ENCODE results near the gene FADS6.

Gene FADS6

DNA sequence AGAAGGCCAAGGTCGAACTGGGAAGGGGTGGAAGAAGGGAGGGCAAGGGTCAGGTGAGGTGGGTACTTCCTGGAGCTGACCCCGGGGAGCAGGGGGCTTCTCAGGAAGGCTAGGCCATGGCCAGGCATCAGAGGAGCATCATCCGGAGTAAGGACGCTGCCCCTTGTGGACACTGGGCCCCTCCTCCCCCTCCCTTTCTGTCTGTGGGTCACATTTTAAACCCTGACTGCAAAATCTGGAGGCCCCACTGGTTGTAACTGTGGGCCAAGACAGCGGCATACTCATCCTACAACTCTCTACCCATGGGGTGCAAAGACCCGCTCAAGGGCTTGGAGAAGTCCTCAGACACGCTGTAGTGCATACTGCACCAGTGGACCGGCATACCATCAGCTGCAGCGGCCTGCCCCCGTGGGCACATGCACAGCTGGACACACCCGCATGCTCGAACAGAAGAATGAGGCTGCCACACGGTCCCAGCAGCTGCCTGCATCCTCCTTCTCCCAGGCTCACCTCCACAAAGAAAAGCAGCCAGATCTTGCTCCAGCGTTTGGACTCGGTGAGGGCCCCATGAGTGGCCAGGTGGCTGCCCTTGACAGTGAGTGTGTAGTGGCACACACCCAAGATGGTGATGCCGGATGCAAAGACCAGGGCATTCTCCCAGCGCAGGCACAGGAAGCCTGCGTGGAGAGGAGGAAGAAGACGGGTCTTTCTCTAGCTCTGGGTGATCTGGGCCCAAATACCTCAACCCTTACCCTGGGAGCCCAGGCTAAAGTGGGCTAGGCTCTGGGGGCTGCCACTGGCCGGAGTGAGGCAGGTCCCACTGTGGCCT is 1.2 kb downstream of the FADS6 start:
- no peaks in the 10 kb centered on the region for H3K4me1 ChIP-seq (ENCODE audit: insufficient read depth, low read length)
- H2AFZ ChIP-seq (ENCODE audit: low read depth, low read length) = no peak overlapping the region
- H3K9me3 ChIP-seq (ENCODE audit: low read length) = no peaks in the 10 kb centered on the region
- H3K36me3 ChIP-seq (ENCODE audit: insufficient read depth, low read length) = no peaks in the 10 kb centered on the region
- peaks cover 68% of the 10 kb centered on the region for H3K27me3 ChIP-seq (ENCODE audit: insufficient read depth, low read length)
- no peak overlapping the region for H3K4me3 ChIP-seq (ENCODE audit: low read length)

DNA sequence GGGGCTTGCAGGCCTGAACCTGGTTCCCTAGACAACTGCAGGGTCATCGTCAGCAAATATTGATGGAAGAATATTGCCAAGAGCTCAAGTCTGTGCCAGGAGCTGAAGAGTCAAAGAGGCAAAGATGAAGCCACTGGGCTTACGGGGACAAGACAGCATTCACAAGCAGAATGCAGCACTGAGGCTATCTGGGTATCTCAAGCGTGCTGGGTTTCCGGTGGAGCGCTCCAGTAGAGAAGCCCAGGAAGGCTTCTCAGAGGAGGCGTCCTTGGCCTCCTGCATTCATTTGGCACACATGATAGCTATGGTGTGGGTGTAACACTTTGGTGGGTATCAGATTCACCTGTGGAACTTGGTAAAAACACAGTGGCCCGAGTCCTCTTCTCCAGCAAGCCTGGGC is 2.9 kb downstream of the FADS6 start:
- no peaks in the 10 kb centered on the region for H3K9me3 ChIP-seq (ENCODE audit: low read length)
- H3K27me3 ChIP-seq (ENCODE audit: insufficient read depth, low read length) = peaks cover 62% of the 10 kb centered on the region
- no peaks in the 10 kb centered on the region for H3K4me1 ChIP-seq (ENCODE audit: insufficient read depth, low read length)

DNA sequence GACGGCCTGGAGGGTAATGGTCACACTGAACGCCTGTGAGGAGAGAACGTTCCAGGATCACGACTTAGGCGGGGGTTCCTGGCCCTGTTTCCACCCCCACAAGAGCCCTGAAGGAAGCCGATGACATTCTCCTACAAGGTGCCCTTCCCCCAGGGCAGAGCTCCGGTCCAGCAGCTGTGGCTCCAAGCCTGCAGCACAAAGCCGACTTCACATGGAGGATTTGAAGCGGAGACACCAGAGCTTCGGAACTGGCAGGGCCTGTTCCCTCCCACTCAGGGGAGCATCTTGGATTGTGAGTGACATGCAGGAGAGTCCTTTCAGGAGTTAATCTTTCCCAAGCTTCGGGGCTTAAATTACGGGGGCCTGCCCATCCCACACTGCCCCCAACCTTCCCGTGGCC is 5.0 kb downstream of the FADS6 start:
- Histone ChIP-seq H3K36me3 (ENCODE audit: insufficient read depth, low read length) (no peaks in the 10 kb centered on the region), H3K4me1 (ENCODE audit: insufficient read depth, low read length) (no peaks in the 10 kb centered on the region), H3K9me3 (ENCODE audit: low read length) (no peaks in the 10 kb centered on the region), H3K27me3 (ENCODE audit: insufficient read depth, low read length) (peaks cover 46% of the 10 kb centered on the region), H2AFZ (ENCODE audit: low read depth, low read length) (no peak overlapping the region), H3K4me3 (ENCODE audit: low read length) (no peak overlapping the region)

More for the DNA sequence above, 2.9 kb downstream of the FADS6 start:
- Histone ChIP-seq H2AFZ (ENCODE audit: low read depth, low read length) (no peak overlapping the region), H3K36me3 (ENCODE audit: insufficient read depth, low read length) (no peaks in the 10 kb centered on the region), H3K4me3 (ENCODE audit: low read length) (no peak overlapping the region)

DNA sequence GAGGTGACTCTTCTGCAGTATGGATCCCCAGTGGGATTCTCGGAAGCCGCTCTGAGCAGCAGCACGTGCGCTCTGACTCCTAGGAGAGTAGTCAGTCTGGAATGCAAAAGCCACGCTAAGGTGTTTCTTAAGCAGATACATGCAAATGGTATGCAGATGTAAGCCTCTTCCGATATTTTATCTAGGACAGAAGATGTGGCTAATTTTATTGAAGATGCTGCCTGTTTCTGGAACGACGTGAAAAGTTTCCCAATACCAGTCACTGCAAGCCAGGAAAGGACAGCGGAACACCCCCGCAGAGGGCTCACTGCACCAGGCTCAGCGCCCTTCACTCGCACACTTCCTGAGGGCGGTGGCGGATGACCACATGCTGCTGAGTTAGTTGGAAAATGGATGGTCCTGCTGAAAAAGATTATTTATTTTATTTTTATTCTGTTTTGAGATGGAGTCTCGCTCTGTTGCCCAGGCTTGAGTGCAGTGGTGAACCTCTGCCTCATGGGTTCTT is 10.1 kb downstream of the FADS6 start:
- H3K36me3 ChIP-seq (ENCODE audit: insufficient read depth, low read length) = no peaks in the 10 kb centered on the region
- peaks cover 25% of the 10 kb centered on the region for H3K27me3 ChIP-seq (ENCODE audit: insufficient read depth, low read length)
- H3K9me3 ChIP-seq (ENCODE audit: low read length) = no peaks in the 10 kb centered on the region
- H3K4me3 ChIP-seq (ENCODE audit: low read length) = no peak overlapping the region
- H3K4me1 ChIP-seq (ENCODE audit: insufficient read depth, low read length) = no peaks in the 10 kb centered on the region
- H2AFZ ChIP-seq (ENCODE audit: low read depth, low read length) = no peak overlapping the region

DNA sequence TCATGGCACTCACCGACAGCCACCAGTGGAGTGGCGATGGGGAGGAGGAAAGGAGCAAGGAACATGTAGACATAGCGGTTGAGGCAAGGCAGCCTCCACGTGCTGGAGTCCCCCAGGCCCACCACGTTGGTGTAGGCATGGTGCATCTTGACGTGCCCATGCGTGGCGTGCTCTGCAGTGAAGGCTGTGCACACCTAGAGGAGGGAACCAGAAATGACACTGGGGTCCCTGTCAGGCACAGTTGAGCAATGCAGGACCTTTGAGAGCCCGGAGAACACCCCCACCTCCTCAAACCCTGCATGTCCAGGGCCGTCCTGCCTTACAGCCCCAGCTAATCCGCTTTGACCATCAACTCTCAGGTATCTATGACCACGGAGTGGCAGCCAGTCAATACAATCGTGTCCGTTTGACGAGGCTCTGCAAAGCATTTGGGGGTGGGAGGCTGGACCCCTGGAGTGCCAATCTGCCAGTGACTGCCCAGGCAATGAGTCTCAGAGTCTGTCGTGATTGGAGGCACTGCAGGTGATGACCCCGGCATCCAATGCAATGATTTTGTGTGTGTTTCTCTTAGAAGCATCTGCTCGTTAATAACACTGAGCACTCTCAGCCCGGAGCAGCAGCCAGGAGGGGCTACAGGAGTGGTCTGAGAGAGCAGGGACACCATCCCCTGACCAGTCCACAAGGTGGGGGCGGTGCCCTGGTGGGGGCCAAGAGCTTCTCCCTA is 10.8 kb downstream of the FADS6 start:
- H3K36me3 ChIP-seq (ENCODE audit: insufficient read depth, low read length) = no peaks in the 10 kb centered on the region
- H2AFZ ChIP-seq (ENCODE audit: low read depth, low read length) = no peak overlapping the region
- H3K9me3 ChIP-seq (ENCODE audit: low read length) = no peaks in the 10 kb centered on the region
- no peaks in the 10 kb centered on the region for H3K4me1 ChIP-seq (ENCODE audit: insufficient read depth, low read length)
- no peak overlapping the region for H3K4me3 ChIP-seq (ENCODE audit: low read length)
- peaks cover 30% of the 10 kb centered on the region for H3K27me3 ChIP-seq (ENCODE audit: insufficient read depth, low read length)

DNA sequence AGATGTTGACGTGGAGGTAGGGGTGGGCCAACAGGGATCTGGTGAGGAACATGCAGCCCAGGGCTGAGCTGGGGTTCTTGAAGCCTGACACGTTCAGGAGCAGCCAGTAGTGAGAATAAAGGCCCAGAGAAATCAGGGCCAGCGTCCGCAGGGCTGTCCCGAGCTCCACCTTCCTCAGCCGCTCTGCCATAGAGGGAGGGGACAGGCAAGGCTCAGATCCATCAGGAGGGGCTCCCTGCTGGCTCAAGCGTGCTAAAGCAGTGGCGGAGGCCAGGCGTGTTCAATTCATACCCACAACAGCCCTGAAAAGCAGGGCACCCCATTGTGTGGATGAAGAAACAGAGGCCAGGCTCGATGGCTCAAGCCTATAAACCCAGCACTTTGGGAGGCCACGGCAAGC is 12.4 kb downstream of the FADS6 start:
- no peak overlapping the region for H3K4me3 ChIP-seq (ENCODE audit: low read length)
- no peaks in the 10 kb centered on the region for H3K36me3 ChIP-seq (ENCODE audit: insufficient read depth, low read length)
- no peaks in the 10 kb centered on the region for H3K9me3 ChIP-seq (ENCODE audit: low read length)
- no peaks in the 10 kb centered on the region for H3K4me1 ChIP-seq (ENCODE audit: insufficient read depth, low read length)
- peaks cover 36% of the 10 kb centered on the region for H3K27me3 ChIP-seq (ENCODE audit: insufficient read depth, low read length)
- H2AFZ ChIP-seq (ENCODE audit: low read depth, low read length) = no peak overlapping the region

DNA sequence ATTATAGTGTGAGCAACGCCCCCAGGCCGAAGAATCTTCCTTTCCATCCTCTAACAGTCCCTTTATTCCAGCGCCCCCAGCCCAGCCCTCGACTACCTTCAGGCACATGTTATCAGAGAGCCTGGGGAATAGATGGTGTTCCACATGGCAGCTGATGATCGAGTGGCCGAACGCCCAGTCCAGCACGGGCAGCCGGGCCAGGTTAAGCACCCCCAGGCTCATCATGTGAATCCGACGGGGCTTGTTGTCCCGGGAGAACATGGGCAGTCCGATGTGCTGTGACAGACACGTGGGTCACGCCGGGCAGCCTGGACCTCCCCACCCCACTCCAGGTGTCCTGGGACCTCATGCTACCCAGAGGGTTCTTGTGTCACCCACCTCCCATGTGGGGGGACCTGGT is 14.1 kb downstream of the FADS6 start:
- Histone ChIP-seq H3K36me3 (ENCODE audit: insufficient read depth, low read length) (no peaks in the 10 kb centered on the region), H3K9me3 (ENCODE audit: low read length) (no peaks in the 10 kb centered on the region), H3K4me1 (ENCODE audit: insufficient read depth, low read length) (no peaks in the 10 kb centered on the region), H3K27me3 (ENCODE audit: insufficient read depth, low read length) (peaks cover 33% of the 10 kb centered on the region), H3K4me3 (ENCODE audit: low read length) (no peak overlapping the region), H2AFZ (ENCODE audit: low read depth, low read length) (no peak overlapping the region)

DNA sequence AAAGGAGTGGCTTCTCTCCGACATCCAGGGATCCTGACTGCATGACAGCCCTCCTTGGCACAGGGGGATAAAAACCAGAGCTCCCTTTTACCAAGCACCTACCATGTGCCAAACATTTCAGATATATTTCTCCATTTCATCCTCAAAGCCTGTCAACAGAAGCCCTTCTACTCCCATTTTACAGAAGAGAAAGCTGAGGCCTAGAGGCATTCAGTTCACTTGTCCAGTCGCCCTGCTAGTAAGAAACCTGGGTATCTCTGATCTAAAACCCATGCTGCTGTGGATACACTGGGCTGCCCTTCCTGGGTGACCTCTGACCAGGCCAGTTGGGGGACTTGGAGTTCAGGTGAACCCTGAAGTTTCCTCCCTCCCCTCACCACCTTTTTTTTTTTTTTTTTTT is 14.8 kb downstream of the FADS6 start:
- Histone ChIP-seq H3K27me3 (ENCODE audit: insufficient read depth, low read length) (peaks cover 33% of the 10 kb centered on the region), H2AFZ (ENCODE audit: low read depth, low read length) (no peak overlapping the region), H3K36me3 (ENCODE audit: insufficient read depth, low read length) (no peaks in the 10 kb centered on the region), H3K4me3 (ENCODE audit: low read length) (no peak overlapping the region), H3K9me3 (ENCODE audit: low read length) (no peaks in the 10 kb centered on the region), H3K4me1 (ENCODE audit: insufficient read depth, low read length) (peaks cover 6% of the 10 kb centered on the region)

DNA sequence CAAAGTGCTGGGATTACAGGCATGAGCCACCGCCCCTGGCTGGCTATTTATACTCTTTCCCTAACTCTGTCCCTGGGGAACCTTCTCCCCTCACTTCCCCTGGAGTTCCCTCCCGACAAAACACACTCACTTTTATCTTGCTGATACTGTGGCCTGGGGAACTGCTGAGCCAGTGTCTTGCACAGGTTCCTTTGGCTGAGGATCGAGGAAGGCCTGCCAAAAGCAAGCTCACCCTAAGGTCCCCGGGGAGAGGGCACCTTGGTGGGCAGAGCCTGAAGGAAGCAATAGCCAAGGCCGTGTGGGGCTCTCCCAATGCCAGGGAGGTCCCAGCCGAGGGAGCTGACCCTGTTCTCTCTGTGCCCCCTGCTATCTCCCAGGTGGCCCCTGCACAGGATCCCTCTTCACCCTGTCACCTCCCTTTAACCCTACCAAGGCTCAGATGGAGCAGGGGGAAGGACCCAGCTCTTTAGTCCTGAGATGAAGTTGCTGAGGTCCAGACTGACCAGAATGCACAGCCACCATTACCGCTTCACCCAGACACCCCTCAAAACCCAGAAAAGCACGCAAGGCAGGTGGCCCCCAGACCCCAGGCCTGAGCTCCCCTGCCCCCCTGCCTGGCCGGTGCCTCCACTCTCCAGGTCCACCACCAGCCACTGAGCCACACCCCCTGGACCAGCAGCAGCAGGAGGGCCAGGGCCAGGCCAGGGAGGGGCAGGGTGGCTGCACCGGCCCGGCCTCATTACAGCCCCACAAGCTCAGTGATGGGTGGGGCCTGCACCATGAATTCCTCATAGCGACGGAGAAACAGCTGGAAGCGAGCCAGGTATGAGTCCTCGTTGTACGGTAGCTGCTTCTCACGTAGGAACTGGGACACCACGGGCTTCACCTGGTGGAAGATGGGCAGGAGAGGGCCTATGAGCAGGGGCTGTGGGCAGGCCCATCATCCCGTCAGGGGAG is 15.6 kb downstream of the FADS6 start:
- H3K9me3 ChIP-seq (ENCODE audit: low read length) = no peaks in the 10 kb centered on the region
- H3K4me3 ChIP-seq (ENCODE audit: low read length) = no peak overlapping the region
- H3K36me3 ChIP-seq (ENCODE audit: insufficient read depth, low read length) = no peaks in the 10 kb centered on the region
- peaks cover 33% of the 10 kb centered on the region for H3K27me3 ChIP-seq (ENCODE audit: insufficient read depth, low read length)
- no peak overlapping the region for H2AFZ ChIP-seq (ENCODE audit: low read depth, low read length)
- peaks cover 6% of the 10 kb centered on the region for H3K4me1 ChIP-seq (ENCODE audit: insufficient read depth, low read length)

DNA sequence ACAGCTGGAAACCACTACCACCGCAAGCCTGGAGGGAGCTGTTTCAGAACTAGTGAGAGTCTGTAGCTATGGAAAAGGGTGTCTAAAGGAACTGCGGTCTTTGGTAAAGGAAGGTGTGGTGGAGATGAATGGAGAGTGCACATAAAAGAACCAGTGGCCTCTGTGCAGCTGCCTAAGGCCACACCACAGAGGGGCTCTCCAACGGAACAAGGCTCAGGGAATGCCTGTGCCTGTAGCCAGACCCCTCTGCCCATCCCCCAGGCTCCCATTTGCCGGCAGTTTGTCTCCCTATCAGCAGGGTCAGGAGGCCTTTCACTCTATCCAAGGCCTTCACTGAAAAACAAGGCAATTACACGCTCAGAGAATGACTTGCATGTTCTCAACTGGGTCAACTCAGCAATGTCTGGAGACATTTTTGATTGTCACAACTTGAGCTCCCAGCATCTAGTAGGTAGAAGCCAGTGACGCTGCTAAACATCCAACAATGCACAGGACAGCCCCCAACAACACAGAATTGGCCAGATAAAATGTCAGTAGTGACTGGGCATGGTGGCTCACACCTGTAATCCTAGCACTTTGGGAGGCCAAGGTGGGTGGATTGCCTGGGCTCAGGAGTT is 17.3 kb downstream of the FADS6 start:
- no peak overlapping the region for H2AFZ ChIP-seq (ENCODE audit: low read depth, low read length)
- H3K27me3 ChIP-seq (ENCODE audit: insufficient read depth, low read length) = peaks cover 32% of the 10 kb centered on the region
- H3K9me3 ChIP-seq (ENCODE audit: low read length) = no peaks in the 10 kb centered on the region
- H3K4me3 ChIP-seq (ENCODE audit: low read length) = no peak overlapping the region
- peaks cover 19% of the 10 kb centered on the region for H3K4me1 ChIP-seq (ENCODE audit: insufficient read depth, low read length)
- no peaks in the 10 kb centered on the region for H3K36me3 ChIP-seq (ENCODE audit: insufficient read depth, low read length)

DNA sequence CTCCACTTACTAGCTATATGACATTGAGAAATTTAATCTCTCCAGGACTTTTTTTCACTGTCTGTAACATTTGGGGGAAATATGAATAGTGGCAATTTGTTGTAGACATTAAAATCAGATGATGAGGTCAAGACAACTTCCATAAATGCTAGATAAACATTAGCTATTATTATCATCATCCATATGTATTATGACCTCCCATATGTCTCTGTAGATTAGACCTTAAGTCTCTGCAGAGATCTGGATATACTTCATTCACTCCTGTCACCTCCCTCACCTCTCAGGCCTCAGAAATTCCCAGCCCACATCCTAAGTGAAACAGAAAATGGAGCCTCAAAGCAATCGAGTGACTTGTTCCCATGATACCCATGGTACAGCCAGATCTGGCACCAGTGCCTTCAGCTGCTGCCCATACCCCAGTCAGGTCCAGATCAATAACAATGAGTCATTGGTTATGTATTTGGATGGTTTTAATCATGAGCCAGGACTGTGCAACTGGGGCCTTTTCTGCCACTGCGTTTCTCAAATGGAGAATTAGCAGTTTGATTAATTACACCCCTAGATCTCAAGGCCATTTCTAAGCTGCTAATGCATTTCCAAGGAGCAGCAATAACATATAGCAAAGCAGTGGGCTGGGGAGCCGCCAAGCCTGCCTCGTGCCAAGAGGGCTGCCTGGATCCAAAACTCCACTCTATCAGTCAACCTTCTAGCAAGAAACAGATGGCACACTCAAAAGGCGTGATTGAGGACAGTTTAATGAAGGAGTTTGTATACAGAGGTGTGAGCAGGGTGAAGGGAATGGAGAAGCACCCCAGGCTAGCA is 18.1 kb downstream of the FADS6 start:
- no peaks in the 10 kb centered on the region for H3K9me3 ChIP-seq (ENCODE audit: low read length)
- H2AFZ ChIP-seq (ENCODE audit: low read depth, low read length) = no peak overlapping the region
- H3K4me3 ChIP-seq (ENCODE audit: low read length) = no peak overlapping the region
- peaks cover 30% of the 10 kb centered on the region for H3K27me3 ChIP-seq (ENCODE audit: insufficient read depth, low read length)
- peaks cover 19% of the 10 kb centered on the region for H3K4me1 ChIP-seq (ENCODE audit: insufficient read depth, low read length)
- no peaks in the 10 kb centered on the region for H3K36me3 ChIP-seq (ENCODE audit: insufficient read depth, low read length)

DNA sequence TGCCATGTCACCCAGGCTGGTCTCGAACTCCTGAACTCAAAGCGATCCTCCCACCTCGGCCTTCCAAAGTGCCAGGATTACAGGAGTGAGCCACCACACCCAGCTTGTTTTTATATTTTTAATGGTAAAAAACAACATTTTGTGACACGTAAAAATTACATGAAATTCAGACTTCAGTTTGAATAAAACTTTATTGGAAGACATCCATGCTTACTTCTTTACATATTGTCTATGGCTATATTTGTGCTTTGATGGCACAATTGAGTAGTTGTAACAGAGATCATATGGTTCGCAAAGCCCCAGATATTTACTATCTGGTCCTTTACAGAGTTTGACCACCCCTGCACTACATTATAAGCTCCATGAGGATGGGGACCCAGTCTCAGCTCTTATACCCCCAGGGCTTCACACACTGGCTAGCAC is 18.8 kb downstream of the FADS6 start:
- Histone ChIP-seq H2AFZ (ENCODE audit: low read depth, low read length) (no peak overlapping the region), H3K4me1 (ENCODE audit: insufficient read depth, low read length) (peaks cover 19% of the 10 kb centered on the region), H3K27me3 (ENCODE audit: insufficient read depth, low read length) (peaks cover 29% of the 10 kb centered on the region), H3K4me3 (ENCODE audit: low read length) (no peak overlapping the region), H3K9me3 (ENCODE audit: low read length) (no peaks in the 10 kb centered on the region), H3K36me3 (ENCODE audit: insufficient read depth, low read length) (no peaks in the 10 kb centered on the region)

Measured in neuron (in vitro differentiated cells).